OCI-LY3 (cell line): ENCODE results near the gene TOP1.

Experiments
- H2AFZ ChIP-seq: fragments of 200-600, 300-600 bp; shearing (Covaris generic); 2 replicates; pipeline ENCODE4 v1.6.0; 2014; ENCODE audit warnings: antibody characterized with exemption, low read depth, low read length
- H3K27ac ChIP-seq: fragments of 200-600, 300-600 bp; sonication (generic); 2 replicates; pipeline ENCODE4 v1.5.1; 2014; ENCODE audit warnings: mild to moderate bottlenecking, low read length, moderate library complexity, mixed read lengths
- H3K27me3 ChIP-seq: fragments of 200-600, 300-600 bp; sonication (generic); 2 replicates; pipeline ENCODE4 v1.6.1; 2014; ENCODE audit warnings: low read depth, low read length, mixed read lengths
- H3K36me3 ChIP-seq: fragments of 200-600, 300-600 bp; sonication (generic); replicated peaks from 2 replicates; pipeline ENCODE3; 2014; ENCODE audit warnings: low read depth, low read length, mixed read lengths
- H3K4me1 ChIP-seq: fragments of 300-600, 200-600 bp; sonication (generic); 2 replicates; pipeline ENCODE4 v1.6.1; 2014; ENCODE audit warnings: low read length, mixed read lengths
- H3K4me2 ChIP-seq: fragments of 200-600, 300-600 bp; sonication (generic); 2 replicates; pipeline ENCODE4 v1.6.1; 2014; ENCODE audit warnings: low read length, mixed read lengths
- H3K4me3 ChIP-seq: fragments of 300-600, 200-600 bp; sonication (generic); 2 replicates; pipeline ENCODE4 v1.5.1; 2014; ENCODE audit warnings: antibody characterized with exemption, mild to moderate bottlenecking, low read length, moderate library complexity
- H3K79me2 ChIP-seq: fragments of 300-600, 200-600 bp; shearing (Covaris generic); 2 replicates; pipeline ENCODE4 v1.6.1; 2014; ENCODE audit warnings: mild to moderate bottlenecking, low read length, mixed read lengths
- H3K9ac ChIP-seq: fragments of 300-600, 200-600 bp; shearing (Covaris generic); 2 replicates; pipeline ENCODE4 v1.6.0; 2014; ENCODE audit warnings: mild to moderate bottlenecking, low read length, moderate library complexity
- H3K9me3 ChIP-seq: fragments of 200-600, 300-600 bp; shearing (Covaris generic); 2 replicates; pipeline ENCODE4 v1.6.1; 2014; ENCODE audit warnings: low read length, mixed read lengths; ENCODE audit not compliant: insufficient read depth
- H4K20me1 ChIP-seq: fragments of 200-600, 300-600 bp; sonication (generic); 2 replicates; pipeline ENCODE4 v1.6.1; 2016; ENCODE audit warnings: low read length, mixed read lengths; ENCODE audit not compliant: insufficient read depth
- EZH2phosphoT487 ChIP-seq: fragments of 200-600 bp; shearing (Covaris generic); IDR thresholded peaks from 2 replicates; pipeline ENCODE4 v1.6.1; 2018; ENCODE audit warnings: antibody characterized with exemption, mixed run types, low read depth
- TF ChIP-seq, protein P1 (sequence below): fragments of 200-600, 300-600 bp; sonication (generic); IDR thresholded peaks from 2 replicates; pipeline ENCODE4 v1.5.1; 2014; ENCODE audit warnings: antibody characterized with exemption, low read length, low read depth

Gene TOP1

DNA sequence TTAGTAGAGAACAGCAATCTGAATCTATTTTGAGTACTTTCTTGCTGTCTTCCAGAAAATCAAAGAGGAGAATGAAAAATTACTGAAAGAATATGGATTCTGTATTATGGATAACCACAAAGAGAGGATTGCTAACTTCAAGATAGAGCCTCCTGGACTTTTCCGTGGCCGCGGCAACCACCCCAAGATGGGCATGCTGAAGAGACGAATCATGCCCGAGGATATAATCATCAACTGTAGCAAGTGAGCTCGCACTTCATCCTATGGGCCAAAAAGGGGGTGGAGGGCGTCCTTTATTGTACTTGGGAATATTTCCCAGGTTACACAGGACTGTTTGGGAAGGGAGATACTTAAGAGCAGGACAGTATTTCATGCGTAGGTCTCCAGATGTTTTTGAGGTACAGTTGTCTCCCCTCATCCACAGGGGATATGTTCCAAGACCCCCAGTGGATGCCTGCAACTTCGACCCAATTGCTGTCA is 71.4 kb downstream of the TOP1 start:
- Histone ChIP-seq H3K27me3 (no peaks in the 10 kb centered on the region), H3K9ac (no peak overlapping the region), H3K36me3 (peaks cover 78% of the 10 kb centered on the region), H3K4me1 (peaks cover 33% of the 10 kb centered on the region), H3K79me2 (peaks cover 3% of the 10 kb centered on the region; the same call in 1 of the 2 replicates), H3K27ac (no peak overlapping the region), H4K20me1 (peaks cover 3% of the 10 kb centered on the region), H3K4me2 (no peak overlapping the region), H3K4me3 (no peak overlapping the region), H2AFZ (no peak overlapping the region), H3K9me3 (no peaks in the 10 kb centered on the region)
- no peak for TF ChIP-seq EZH2phosphoT487
- TF ChIP-seq, protein P1, sequence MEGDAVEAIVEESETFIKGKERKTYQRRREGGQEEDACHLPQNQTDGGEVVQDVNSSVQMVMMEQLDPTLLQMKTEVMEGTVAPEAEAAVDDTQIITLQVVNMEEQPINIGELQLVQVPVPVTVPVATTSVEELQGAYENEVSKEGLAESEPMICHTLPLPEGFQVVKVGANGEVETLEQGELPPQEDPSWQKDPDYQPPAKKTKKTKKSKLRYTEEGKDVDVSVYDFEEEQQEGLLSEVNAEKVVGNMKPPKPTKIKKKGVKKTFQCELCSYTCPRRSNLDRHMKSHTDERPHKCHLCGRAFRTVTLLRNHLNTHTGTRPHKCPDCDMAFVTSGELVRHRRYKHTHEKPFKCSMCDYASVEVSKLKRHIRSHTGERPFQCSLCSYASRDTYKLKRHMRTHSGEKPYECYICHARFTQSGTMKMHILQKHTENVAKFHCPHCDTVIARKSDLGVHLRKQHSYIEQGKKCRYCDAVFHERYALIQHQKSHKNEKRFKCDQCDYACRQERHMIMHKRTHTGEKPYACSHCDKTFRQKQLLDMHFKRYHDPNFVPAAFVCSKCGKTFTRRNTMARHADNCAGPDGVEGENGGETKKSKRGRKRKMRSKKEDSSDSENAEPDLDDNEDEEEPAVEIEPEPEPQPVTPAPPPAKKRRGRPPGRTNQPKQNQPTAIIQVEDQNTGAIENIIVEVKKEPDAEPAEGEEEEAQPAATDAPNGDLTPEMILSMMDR: no peak

DNA sequence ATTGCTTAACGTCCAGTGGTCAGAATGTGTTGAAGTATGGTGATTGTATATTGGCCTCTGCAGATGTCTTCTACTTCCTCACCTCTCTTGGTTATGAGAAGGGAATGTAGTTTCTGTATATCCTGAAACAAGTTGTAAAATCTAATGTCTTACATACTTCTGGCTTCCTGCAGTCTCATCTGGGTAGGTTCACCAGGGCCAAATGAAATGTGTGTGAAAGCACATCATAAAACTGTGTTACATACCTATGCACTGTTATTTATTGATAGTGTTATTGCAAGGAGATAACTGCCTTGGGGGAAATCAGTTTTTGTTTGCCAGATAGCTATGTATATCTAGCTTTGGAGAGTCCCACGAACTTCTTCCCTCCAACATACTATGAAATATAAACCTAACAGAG is 73.0 kb downstream of the TOP1 start:
- Histone ChIP-seq H2AFZ (no peak overlapping the region), H3K27ac (no peak overlapping the region), H3K4me3 (no peak overlapping the region), H3K4me1 (peaks cover 24% of the 10 kb centered on the region), H3K27me3 (no peaks in the 10 kb centered on the region), H3K36me3 (peaks cover 76% of the 10 kb centered on the region), H3K9me3 (no peaks in the 10 kb centered on the region), H3K4me2 (no peak overlapping the region), H4K20me1 (no peaks in the 10 kb centered on the region; the same call in 1 of the 2 replicates), H3K9ac (no peak overlapping the region), H3K79me2 (no peaks in the 10 kb centered on the region)
- TF ChIP-seq, protein P1: no peak
- no peak for TF ChIP-seq EZH2phosphoT487

DNA sequence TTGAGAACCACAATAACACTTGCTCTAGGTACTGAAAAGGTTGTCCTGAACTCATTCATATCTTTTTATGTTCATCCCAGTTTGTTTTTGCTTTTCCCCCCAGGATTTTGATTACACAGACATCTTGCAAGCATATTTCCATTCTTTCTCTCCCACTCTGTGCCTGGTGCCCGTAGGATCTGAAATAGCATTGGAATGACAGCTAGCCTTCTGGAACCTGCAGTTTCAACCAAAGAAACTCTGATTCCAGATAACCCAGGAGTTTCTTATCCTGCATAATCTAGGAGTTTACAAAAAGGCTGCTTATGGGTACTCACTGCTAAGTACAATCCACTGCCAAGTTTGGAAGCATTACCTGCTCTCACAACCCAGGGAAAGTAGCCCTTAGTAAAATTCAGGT is 79.9 kb downstream of the TOP1 start:
- Histone ChIP-seq H3K27ac (no peak overlapping the region), H4K20me1 (peaks cover 9% of the 10 kb centered on the region; the same call in 1 of the 2 replicates), H3K27me3 (no peaks in the 10 kb centered on the region), H3K9ac (no peak overlapping the region), H2AFZ (no peak overlapping the region), H3K4me1 (no peaks in the 10 kb centered on the region), H3K79me2 (peaks cover 11% of the 10 kb centered on the region), H3K36me3 (peaks cover 80% of the 10 kb centered on the region), H3K4me3 (no peak overlapping the region), H3K4me2 (no peak overlapping the region), H3K9me3 (no peaks in the 10 kb centered on the region)
- TF ChIP-seq EZH2phosphoT487: no peak
- TF ChIP-seq, protein P1: no peak

DNA sequence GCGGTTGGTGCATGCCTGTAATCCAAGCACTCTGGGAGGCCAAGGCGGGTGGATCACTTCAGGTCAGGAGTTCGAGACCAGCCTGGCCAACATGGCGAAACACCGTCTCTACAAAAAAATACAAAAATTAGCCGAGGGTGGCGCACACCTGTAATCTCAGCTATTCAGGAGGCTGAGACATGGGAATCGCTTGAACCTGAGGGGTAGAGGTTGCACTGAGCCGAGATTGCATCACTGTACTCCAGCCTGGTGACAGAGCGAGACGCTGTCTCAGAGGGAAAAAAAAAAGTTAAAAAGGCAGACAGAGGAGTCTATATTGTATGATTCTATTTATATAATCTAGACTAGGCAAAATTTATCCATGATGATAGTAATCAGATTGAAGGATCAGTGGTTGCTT is 81.4 kb downstream of the TOP1 start:
- TF ChIP-seq, protein P1: no peak
- no peak for TF ChIP-seq EZH2phosphoT487
- Histone ChIP-seq H4K20me1 (peaks cover 9% of the 10 kb centered on the region; the same call in 1 of the 2 replicates), H3K36me3 (peaks cover 80% of the 10 kb centered on the region), H3K4me1 (no peaks in the 10 kb centered on the region), H2AFZ (no peak overlapping the region), H3K79me2 (peaks cover 11% of the 10 kb centered on the region), H3K4me3 (no peak overlapping the region), H3K9ac (no peak overlapping the region), H3K9me3 (no peaks in the 10 kb centered on the region), H3K4me2 (no peak overlapping the region), H3K27ac (no peak overlapping the region), H3K27me3 (no peaks in the 10 kb centered on the region)
